KMS-11 (cell line): ENCODE measurements around the gene COL23A1.

Experiments used
- H2AFZ ChIP-seq: fragments of 200-600 bp; sonication (generic); 2 replicates; pipeline ENCODE4 v1.6.1; 2016; ENCODE audit warnings: antibody characterized with exemption, mixed run types, low read depth
- H3K27ac ChIP-seq: fragments of 200-600 bp; sonication (generic); 2 replicates; pipeline ENCODE4 v1.6.1; 2016; ENCODE audit warnings: mild to moderate bottlenecking, mixed run types
- H3K27me3 ChIP-seq: fragments of 200-600 bp; sonication (generic); 2 replicates; pipeline ENCODE4 v1.6.1; 2017; ENCODE audit warnings: mild to moderate bottlenecking, low read depth, mixed run types, moderate library complexity; ENCODE audit not compliant: insufficient read depth
- H3K36me3 ChIP-seq: fragments of 200-600 bp; sonication (generic); 2 replicates; pipeline ENCODE4 v1.6.1; 2017; ENCODE audit warnings: mild to moderate bottlenecking, mixed run types; ENCODE audit not compliant: insufficient read depth
- H3K4me1 ChIP-seq: fragments of 200-600 bp; sonication (generic); 2 replicates; pipeline ENCODE4 v1.6.1; 2016; ENCODE audit warnings: mild to moderate bottlenecking, low read depth, mixed run types; ENCODE audit not compliant: poor library complexity, severe bottlenecking
- H3K4me2 ChIP-seq: fragments of 200-600 bp; sonication (generic); 2 replicates; pipeline ENCODE4 v1.7.0; 2016; ENCODE audit warnings: mild to moderate bottlenecking, mixed run types
- H3K4me3 ChIP-seq: fragments of 200-600 bp; sonication (generic); IDR thresholded peaks from 2 replicates; pipeline ENCODE4 v1.6.1; 2017; ENCODE audit warnings: low read depth, low read length, mixed read lengths; ENCODE audit not compliant: insufficient read depth
- H3K79me2 ChIP-seq: fragments of 200-600 bp; sonication (generic); 2 replicates; pipeline ENCODE4 v1.6.1; 2016; ENCODE audit warnings: low read depth, mixed run types; ENCODE audit not compliant: insufficient read depth
- H3K9ac ChIP-seq: fragments of 200-600 bp; sonication (generic); 2 replicates; pipeline ENCODE4 v1.6.1; 2016; ENCODE audit warnings: mild to moderate bottlenecking, mixed run types
- H4K20me1 ChIP-seq: fragments of 200-600 bp; sonication (generic); 2 replicates; pipeline ENCODE4 v1.6.1; 2016; ENCODE audit warnings: mild to moderate bottlenecking, mixed run types; ENCODE audit not compliant: insufficient read depth
- CTCF ChIP-seq: fragments of 200-600 bp; sonication (generic); conservative IDR thresholded peaks from 2 replicates; pipeline ENCODE4 v1.6.1; 2017; ENCODE audit warnings: low read depth, mild to moderate bottlenecking, antibody characterized with exemption, low read length, moderate library complexity, mixed read lengths

The COL23A1 gene

GRCh38 chr5:178453224-178453623 lies 137.0 kb downstream of the COL23A1 start:
- Histone ChIP-seq H3K27me3 (peaks cover 4% of the 10 kb centered on the region; the same call in 1 of the 2 replicates), H3K79me2 (no peaks in the 10 kb centered on the region), H3K4me3 (no peak overlapping the region), H3K9ac (no peak overlapping the region), H3K36me3 (no peaks in the 10 kb centered on the region), H3K4me2 (no peak overlapping the region), H4K20me1 (no peaks in the 10 kb centered on the region), H2AFZ (no peak overlapping the region), H3K27ac (no peak overlapping the region), H3K4me1 (no peaks in the 10 kb centered on the region)
- no peak for TF ChIP-seq CTCF

GRCh38 chr5:178450121-178451028 lies 139.8 kb downstream of the COL23A1 start:
- Histone ChIP-seq H3K4me1 (no peaks in the 10 kb centered on the region), H3K79me2 (no peaks in the 10 kb centered on the region), H3K9ac (no peak overlapping the region), H3K4me3 (no peak overlapping the region), H3K27ac (no peak overlapping the region), H2AFZ (no peak overlapping the region), H4K20me1 (no peaks in the 10 kb centered on the region), H3K4me2 (no peak overlapping the region), H3K36me3 (no peaks in the 10 kb centered on the region), H3K27me3 (no peaks in the 10 kb centered on the region)
- no peak for TF ChIP-seq CTCF

GRCh38 chr5:178449163-178450070 lies 140.8 kb downstream of the COL23A1 start:
- TF ChIP-seq CTCF: no peak
- Histone ChIP-seq H3K79me2 (no peaks in the 10 kb centered on the region), H3K4me3 (no peak overlapping the region)

GRCh38 chr5:178445534-178445933 lies 144.7 kb downstream of the COL23A1 start:
- Histone ChIP-seq H3K36me3 (no peaks in the 10 kb centered on the region), H3K4me1 (no peaks in the 10 kb centered on the region), H3K9ac (no peak overlapping the region), H3K79me2 (no peaks in the 10 kb centered on the region), H3K27ac (no peak overlapping the region), H2AFZ (no peak overlapping the region), H3K27me3 (no peaks in the 10 kb centered on the region), H4K20me1 (no peaks in the 10 kb centered on the region), H3K4me2 (no peak overlapping the region), H3K4me3 (no peak overlapping the region)
- no peak for TF ChIP-seq CTCF

More at GRCh38 chr5:178449163-178450070, 140.8 kb downstream of the COL23A1 start:
- Histone ChIP-seq H4K20me1 (no peaks in the 10 kb centered on the region), H3K4me2 (no peak overlapping the region), H2AFZ (no peak overlapping the region), H3K4me1 (no peaks in the 10 kb centered on the region), H3K27ac (no peak overlapping the region), H3K27me3 (no peaks in the 10 kb centered on the region), H3K9ac (no peak overlapping the region), H3K36me3 (no peaks in the 10 kb centered on the region)
